ENCODE results near the gene CLIC3.

DNA sequence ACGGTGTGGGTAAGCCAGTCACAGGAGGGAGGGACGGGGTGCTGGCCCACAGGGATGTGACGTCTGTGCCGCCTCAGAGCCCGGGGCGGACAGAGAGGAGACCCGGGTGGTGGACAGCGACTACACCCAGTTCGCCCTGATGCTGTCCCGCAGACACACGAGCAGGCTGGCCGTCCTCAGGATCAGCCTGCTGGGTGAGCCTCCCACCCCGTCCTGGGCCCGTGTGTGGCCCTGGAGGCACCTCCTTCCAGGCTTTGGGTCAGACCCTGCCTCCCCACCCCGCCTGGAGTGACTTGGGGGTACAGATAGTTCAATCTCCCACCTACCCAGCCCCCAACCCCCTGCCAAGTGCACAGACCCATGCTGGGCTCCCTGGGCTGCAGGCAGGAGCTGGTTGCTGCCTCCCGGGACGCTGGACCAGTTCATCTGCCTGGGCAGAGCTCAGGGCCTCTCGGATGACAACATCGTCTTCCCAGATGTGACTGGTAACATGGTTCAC lies 42.5 kb downstream of the CLIC3 start:
- TF ChIP-seq, protein P1, sequence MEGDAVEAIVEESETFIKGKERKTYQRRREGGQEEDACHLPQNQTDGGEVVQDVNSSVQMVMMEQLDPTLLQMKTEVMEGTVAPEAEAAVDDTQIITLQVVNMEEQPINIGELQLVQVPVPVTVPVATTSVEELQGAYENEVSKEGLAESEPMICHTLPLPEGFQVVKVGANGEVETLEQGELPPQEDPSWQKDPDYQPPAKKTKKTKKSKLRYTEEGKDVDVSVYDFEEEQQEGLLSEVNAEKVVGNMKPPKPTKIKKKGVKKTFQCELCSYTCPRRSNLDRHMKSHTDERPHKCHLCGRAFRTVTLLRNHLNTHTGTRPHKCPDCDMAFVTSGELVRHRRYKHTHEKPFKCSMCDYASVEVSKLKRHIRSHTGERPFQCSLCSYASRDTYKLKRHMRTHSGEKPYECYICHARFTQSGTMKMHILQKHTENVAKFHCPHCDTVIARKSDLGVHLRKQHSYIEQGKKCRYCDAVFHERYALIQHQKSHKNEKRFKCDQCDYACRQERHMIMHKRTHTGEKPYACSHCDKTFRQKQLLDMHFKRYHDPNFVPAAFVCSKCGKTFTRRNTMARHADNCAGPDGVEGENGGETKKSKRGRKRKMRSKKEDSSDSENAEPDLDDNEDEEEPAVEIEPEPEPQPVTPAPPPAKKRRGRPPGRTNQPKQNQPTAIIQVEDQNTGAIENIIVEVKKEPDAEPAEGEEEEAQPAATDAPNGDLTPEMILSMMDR (conservative IDR thresholded peaks at IDR 0.05; ENCODE audit: low read length) = no peak
- no peak for TF ChIP-seq EZH2phosphoT487 (IDR thresholded peaks at IDR 0.05; ENCODE audit: borderline replicate concordance, low read depth, low read length)
